H9 (cell line): ENCODE results near the gene CDH7. TPM values are rescaled to one million over a fixed set of nuclear protein-coding genes. Genes with fewer than 3 reads are reported as not detected.

ENCODE experiments used
- DNase-seq: peaks from one replicate; pipeline ENCODE4 v3.0.0-alpha.2; 2017
- H2AFZ ChIP-seq: one replicate; pipeline ENCODE4 v1.6.1; 2013; ENCODE audit warnings: mild to moderate bottlenecking, low read length, control low read depth, moderate library complexity
- H2AK5ac ChIP-seq: 2 replicates; pipeline ENCODE4 v1.6.1; 2013; ENCODE audit warnings: low read length, control low read depth, mixed read lengths; ENCODE audit not compliant: insufficient read length
- H2BK120ac ChIP-seq: one replicate; pipeline ENCODE4 v1.6.1; 2013; ENCODE audit warnings: low read depth, mild to moderate bottlenecking, low read length, control low read depth, inconsistent platforms; ENCODE audit not compliant: poor library complexity, severe bottlenecking
- H2BK12ac ChIP-seq: 2 replicates; pipeline ENCODE4 v1.6.1; 2013; ENCODE audit warnings: low read length, control low read depth, mixed read lengths, low read depth; ENCODE audit not compliant: insufficient read length
- H2BK15ac ChIP-seq: 2 replicates; pipeline ENCODE4 v1.6.1; 2013; ENCODE audit warnings: low read depth, low read length, control low read depth
- H2BK20ac ChIP-seq: one replicate; pipeline ENCODE4 v1.6.1; 2013; ENCODE audit warnings: low read depth, mild to moderate bottlenecking, low read length, control low read depth, inconsistent platforms; ENCODE audit not compliant: poor library complexity, severe bottlenecking
- H2BK5ac ChIP-seq: 2 replicates; pipeline ENCODE4 v1.6.1; 2013; ENCODE audit warnings: low read length, control low read depth, mixed read lengths; ENCODE audit not compliant: insufficient read length
- H3K14ac ChIP-seq: 2 replicates; pipeline ENCODE4 v1.6.1; 2013; ENCODE audit warnings: low read length, control low read depth; ENCODE audit not compliant: insufficient read depth
- H3K18ac ChIP-seq: 2 replicates; pipeline ENCODE4 v1.6.1; 2013; ENCODE audit warnings: low read depth, mild to moderate bottlenecking, mixed read lengths, low read length, control low read depth; ENCODE audit not compliant: insufficient read length
- H3K23ac ChIP-seq: 2 replicates; pipeline ENCODE4 v1.6.1; 2013; ENCODE audit warnings: low read length, control low read depth, mixed read lengths, low read depth; ENCODE audit not compliant: insufficient read length
- H3K23me2 ChIP-seq: 2 replicates; pipeline ENCODE4 v1.6.1; 2013; ENCODE audit warnings: low read depth, mild to moderate bottlenecking, mixed read lengths, low read length, control low read depth; ENCODE audit not compliant: insufficient read length, poor library complexity, severe bottlenecking
- H3K27ac ChIP-seq: 2 replicates; pipeline ENCODE4 v1.5.1; 2013; ENCODE audit warnings: low read length, control low read depth, mixed read lengths, low read depth; ENCODE audit not compliant: insufficient read length
- H3K27me3 ChIP-seq: 2 replicates; pipeline ENCODE4 v1.6.1; 2013; ENCODE audit warnings: low read length, control low read depth, inconsistent platforms; ENCODE audit not compliant: insufficient read depth
- H3K4ac ChIP-seq: 2 replicates; pipeline ENCODE4 v1.6.1; 2013; ENCODE audit warnings: low read depth, mild to moderate bottlenecking, control low read depth, inconsistent platforms, low read length, moderate library complexity
- H3K4me1 ChIP-seq: 2 replicates; pipeline ENCODE4 v1.6.1; 2013; ENCODE audit warnings: low read length, control low read depth, inconsistent platforms; ENCODE audit not compliant: insufficient read depth
- H3K4me2 ChIP-seq: 2 replicates; pipeline ENCODE4 v1.6.1; 2013; ENCODE audit warnings: low read length, control low read depth, mixed read lengths; ENCODE audit not compliant: insufficient read length, insufficient read depth
- H3K56ac ChIP-seq: 2 replicates; pipeline ENCODE4 v1.6.1; 2013; ENCODE audit warnings: low read depth, mild to moderate bottlenecking, mixed read lengths, low read length, control low read depth; ENCODE audit not compliant: insufficient read length
- H3K79me1 ChIP-seq: 2 replicates; pipeline ENCODE4 v1.6.1; 2013; ENCODE audit warnings: low read depth, mild to moderate bottlenecking, moderate library complexity, low read length, control low read depth, inconsistent platforms; ENCODE audit not compliant: insufficient read depth, poor library complexity, severe bottlenecking
- H3K79me2 ChIP-seq: 2 replicates; pipeline ENCODE4 v1.6.1; 2013; ENCODE audit warnings: low read length, control low read depth, inconsistent platforms; ENCODE audit not compliant: insufficient read depth
- H3K9ac ChIP-seq: 2 replicates; pipeline ENCODE4 v1.6.1; 2013; ENCODE audit warnings: low read length, control low read depth, mixed read lengths; ENCODE audit not compliant: insufficient read length; ENCODE audit errors: extremely low read depth
- H3K9me3 ChIP-seq: one replicate; pipeline ENCODE4 v1.6.1; 2013; ENCODE audit warnings: low read depth, low read length, inconsistent platforms; ENCODE audit not compliant: control insufficient read depth
- H3T11ph ChIP-seq: one replicate; pipeline ENCODE4 v1.6.1; 2013; ENCODE audit warnings: mild to moderate bottlenecking, low read length, control low read depth, inconsistent platforms
- H4K20me1 ChIP-seq: one replicate; pipeline ENCODE4 v1.6.1; 2013; ENCODE audit not compliant: control insufficient read depth, insufficient read length, insufficient read depth
- H4K5ac ChIP-seq: 2 replicates; pipeline ENCODE4 v1.6.1; 2013; ENCODE audit warnings: low read depth, mild to moderate bottlenecking, mixed read lengths, low read length, control low read depth; ENCODE audit not compliant: insufficient read length
- H4K8ac ChIP-seq: replicated peaks from 2 replicates; pipeline ENCODE4 v1.6.1; 2013; ENCODE audit warnings: low read length, control low read depth, mixed read lengths, low read depth; ENCODE audit not compliant: insufficient read length
- H4K91ac ChIP-seq: 2 replicates; pipeline ENCODE4 v1.6.1; 2013; ENCODE audit warnings: low read depth, mild to moderate bottlenecking, moderate library complexity, mixed read lengths, low read length, control low read depth; ENCODE audit not compliant: insufficient read length
- H3K27ac Mint-ChIP-seq, 3 experiments: 2 replicates in 2 of 3; 3 replicates in 1 of 3; pipeline ENCODE4 v1.8.0; 2020 to 2021; ENCODE audit warnings: mixed read lengths in 3 of 3, mild to moderate bottlenecking in 1 of 3, moderate library complexity in 1 of 3
- H3K27me3 Mint-ChIP-seq: 2 replicates; pipeline ENCODE4 v1.8.0; 2021; ENCODE audit warnings: low read depth, mild to moderate bottlenecking, moderate library complexity, mixed read lengths
- H3K36me3 Mint-ChIP-seq, 3 experiments: 2 replicates in 2 of 3; 3 replicates in 1 of 3; pipeline ENCODE4 v1.8.0; 2020 to 2021; ENCODE audit warnings: low read depth in 3 of 3, mixed read lengths in 3 of 3; ENCODE audit not compliant: insufficient read depth in 1 of 3
- H3K4me1 Mint-ChIP-seq, 2 experiments: 2 replicates each; pipeline ENCODE4 v1.8.0; 2020; ENCODE audit warnings: mixed read lengths in 2 of 2
- H3K4me3 Mint-ChIP-seq, 2 experiments: 2 replicates in 1 of 2; 3 replicates in 1 of 2; pipeline ENCODE4 v1.8.0; 2020 to 2021; ENCODE audit warnings: mild to moderate bottlenecking in 2 of 2, mixed read lengths in 2 of 2, moderate library complexity in 1 of 2
- H3K9me3 Mint-ChIP-seq, 2 experiments: 2 replicates in 1 of 2; 3 replicates in 1 of 2; pipeline ENCODE4 v1.8.0; 2020; ENCODE audit warnings: mild to moderate bottlenecking in 2 of 2, mixed read lengths in 2 of 2, moderate library complexity in 1 of 2
- CTCF ChIP-seq: fragments of 200-600 bp; sonication (generic); conservative IDR thresholded peaks from 3 replicates; pipeline ENCODE4 v1.8.0; 2021; ENCODE audit warnings: antibody characterized with exemption, mild to moderate bottlenecking
- WGBS: extraction: QIAGEN DNeasy Blood & Tissue Kit; methylation state at CpG from one replicate; pipeline ENCODE4 v1.1.7; 2013; ENCODE audit warnings: missing lambda C conversion rate, low lambda C conversion rate, mixed read lengths; ENCODE audit not compliant: insufficient read length; ENCODE audit errors: extremely low coverage; 5-methylcytosine and 5-hydroxymethylcytosine counted together
- total RNA-seq: library from RNA; stranded (reverse); gene quantifications from 2 replicates; pipeline ENCODE4 v1.2.1, GENCODE V29; 2021

The CDH7 gene
- total RNA-seq, 1 experiment from 2014 or later, result 0.13 TPM

- Histone ChIP-seq H4K91ac (no peak overlapping the region), H3T11ph (no peak overlapping the region), H3K27me3 (no peaks in the 10 kb centered on the region), H3K56ac (no peak overlapping the region), H2BK20ac (no peak overlapping the region), H4K20me1 (no peaks in the 10 kb centered on the region), H2BK15ac (no peak overlapping the region), H3K23ac (no peak overlapping the region), H4K5ac (no peak overlapping the region), H3K4ac (no peak overlapping the region), H2BK12ac (no peak overlapping the region), H3K4me1 (no peaks in the 10 kb centered on the region), H2AK5ac (no peak overlapping the region), H2AFZ (no peak overlapping the region), H3K27ac (no peak overlapping the region), H2BK5ac (no peak overlapping the region), H3K18ac (no peak overlapping the region), H2BK120ac (no peak overlapping the region), H3K14ac (no peak overlapping the region), H3K9me3 (no peaks in the 10 kb centered on the region), H3K4me2 (no peak overlapping the region), H3K79me2 (no peaks in the 10 kb centered on the region), H3K9ac (no peak overlapping the region), H4K8ac (no peak overlapping the region), H3K23me2 (no peaks in the 10 kb centered on the region), H3K79me1 (no peaks in the 10 kb centered on the region)
- DNase-seq, result no peak
- no peaks in the 10 kb centered on the region for H3K9me3 Mint-ChIP-seq
- peaks cover 2% of the 10 kb centered on the region for H3K27me3 Mint-ChIP-seq
- no CpG with 5 or more reads among the region's 2 CpGs for WGBS
- no peak overlapping the region for H3K4me3 Mint-ChIP-seq
- no peaks in the 10 kb centered on the region for H3K36me3 Mint-ChIP-seq
- TF ChIP-seq CTCF, result no peak
- no peaks in the 10 kb centered on the region for H3K4me1 Mint-ChIP-seq
- H3K27ac Mint-ChIP-seq, result no peak overlapping the region
Measured at GRCh38 chr18:65822826-65823225, 72.0 kb downstream of the CDH7 start.
